Right renal pelvis (tissue), 4 donors: ENCODE measurements around the gene SIX5. TPM values are rescaled to one million over a fixed set of nuclear protein-coding genes. Genes with fewer than 3 reads are reported as not detected.
"Not testable (repeated sequence)": the region's sequence is repeated elsewhere in the genome, so short reads cannot be mapped to it uniquely, and the experiment has no call there.

ENCODE experiments used
- DNase-seq, 4 donors: peaks; one replicate each; pipeline ENCODE4 v3.0.0-alpha.2; 2013; ENCODE audit warnings: low read depth in 4 of 4, low spot score in 3 of 4, missing footprints in 1 of 4
- polyA plus RNA-seq, 4 donors: library from polyadenylated mRNA; unstranded; fragments of 120-200 nt; gene quantifications; one replicate each; pipeline ENCODE4 v1.2.1, GENCODE V29; 2013; ENCODE audit not compliant: insufficient read length in 4 of 4

Gene SIX5
- 10 to 100 TPM; 15.7 to 31.7 (median 21.6) TPM for polyA plus RNA-seq

DNA sequence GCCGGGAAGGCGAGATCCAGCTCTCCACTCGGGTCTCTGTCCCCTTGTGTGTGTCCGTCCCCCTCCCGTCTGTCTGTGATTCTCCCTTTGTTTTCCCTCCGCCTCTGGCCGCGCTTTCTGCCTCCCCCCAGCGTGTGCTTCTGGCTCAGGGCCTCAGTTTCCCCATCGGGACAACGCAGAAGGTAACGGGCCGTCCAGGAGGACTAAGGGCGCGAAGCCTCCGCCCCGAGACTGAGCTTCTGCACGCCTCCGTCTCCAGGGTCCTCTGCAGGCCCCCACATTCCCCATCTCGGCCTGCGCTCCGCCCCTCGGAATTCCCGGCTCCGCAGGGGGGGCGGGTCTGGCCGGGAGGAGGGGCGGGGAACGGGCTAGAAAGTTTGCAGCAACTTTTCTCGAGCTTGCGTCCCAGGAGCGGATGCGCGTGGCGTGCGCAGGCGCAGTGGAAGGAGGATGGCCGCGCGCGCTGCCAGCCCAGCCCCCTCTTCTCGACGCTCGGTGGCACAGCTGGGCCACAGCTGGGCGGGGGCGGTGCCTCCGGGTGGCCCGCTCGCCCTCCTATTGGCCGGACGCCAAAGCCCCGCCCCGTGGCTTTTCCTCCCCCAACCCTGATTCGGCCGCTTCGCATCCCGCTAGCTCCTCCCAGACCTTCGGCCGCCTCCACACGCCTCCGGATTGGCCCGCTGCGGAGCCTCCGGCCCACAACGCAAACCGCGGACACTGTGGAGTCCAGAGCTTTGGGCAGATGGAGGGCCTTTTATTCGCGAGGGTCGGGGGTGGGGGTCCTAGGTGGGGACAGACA, at the start of gene SIX5:
Gene SIX5 (minus strand): TSS at position 269 of the 799 bp plus-strand sequence. CDS start 408 bp downstream, outside the sequence.
- DNase-seq, result peak; percentile 96 to 98 (median 97)

DNA sequence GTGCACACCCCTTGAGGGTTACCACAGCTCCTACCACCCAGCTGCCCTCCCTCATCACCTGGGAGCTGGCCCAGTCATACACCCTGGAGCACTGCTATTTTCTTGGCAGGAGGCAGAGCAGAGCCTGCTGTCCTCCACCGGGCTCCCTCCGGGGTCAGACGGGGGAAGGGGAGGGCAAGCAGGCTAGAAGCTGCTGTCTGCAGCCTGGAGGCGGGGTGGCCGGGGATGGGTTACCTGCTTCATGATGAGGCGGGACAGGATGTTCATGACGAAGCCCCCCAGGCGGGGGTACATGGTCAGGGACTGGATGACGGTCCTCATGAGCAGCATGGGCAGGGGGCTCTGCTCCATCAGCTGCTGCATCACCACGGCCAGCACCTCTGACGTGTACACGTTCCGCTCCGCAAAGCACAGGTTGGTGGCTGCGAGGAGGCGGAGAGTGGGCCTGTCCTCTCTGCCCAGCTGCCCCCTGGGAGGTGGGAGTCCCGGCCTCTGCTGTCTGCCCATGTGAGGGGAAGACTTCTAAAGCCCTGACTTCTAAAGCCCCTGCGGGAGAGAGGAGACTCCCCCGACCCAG, 48.8 kb upstream of the SIX5 start:
- no peak for DNase-seq

DNA sequence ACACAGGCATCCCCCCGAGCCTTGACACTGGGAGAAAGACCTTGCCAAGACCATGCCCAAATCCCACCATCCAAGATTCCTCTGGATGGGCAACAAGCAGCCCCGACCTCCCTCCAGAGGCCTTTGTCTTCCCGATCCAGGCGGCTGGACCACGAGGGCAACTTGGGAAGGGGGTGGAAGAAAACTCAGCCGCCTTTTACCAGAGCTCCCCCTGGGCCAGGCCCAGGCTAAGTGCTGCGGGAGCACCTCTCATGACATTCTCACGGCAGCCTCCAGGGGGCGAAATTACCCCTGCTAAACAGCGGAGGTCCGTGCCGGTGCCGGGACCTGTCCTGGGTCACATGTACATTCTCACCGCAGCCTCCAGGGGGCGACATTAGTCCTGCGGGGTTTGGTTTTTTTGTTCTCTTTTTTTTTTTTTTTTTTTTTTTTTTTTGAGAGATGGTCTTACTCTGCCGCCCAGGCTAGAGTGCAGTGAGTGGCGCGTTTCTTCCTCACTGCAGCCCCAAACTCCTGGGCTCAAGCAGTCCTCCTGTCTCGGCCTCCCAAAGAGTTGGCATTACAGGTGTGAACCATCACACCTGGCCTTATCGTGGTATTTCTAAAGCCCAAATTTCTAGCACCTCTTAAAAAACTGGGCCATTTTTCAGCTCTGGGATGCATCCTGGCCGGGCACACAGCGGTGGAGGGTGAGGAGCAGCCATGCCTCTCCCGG, 48.1 kb upstream of the SIX5 start:
- peak; percentile 87 to 93 (median 88) for DNase-seq

DNA sequence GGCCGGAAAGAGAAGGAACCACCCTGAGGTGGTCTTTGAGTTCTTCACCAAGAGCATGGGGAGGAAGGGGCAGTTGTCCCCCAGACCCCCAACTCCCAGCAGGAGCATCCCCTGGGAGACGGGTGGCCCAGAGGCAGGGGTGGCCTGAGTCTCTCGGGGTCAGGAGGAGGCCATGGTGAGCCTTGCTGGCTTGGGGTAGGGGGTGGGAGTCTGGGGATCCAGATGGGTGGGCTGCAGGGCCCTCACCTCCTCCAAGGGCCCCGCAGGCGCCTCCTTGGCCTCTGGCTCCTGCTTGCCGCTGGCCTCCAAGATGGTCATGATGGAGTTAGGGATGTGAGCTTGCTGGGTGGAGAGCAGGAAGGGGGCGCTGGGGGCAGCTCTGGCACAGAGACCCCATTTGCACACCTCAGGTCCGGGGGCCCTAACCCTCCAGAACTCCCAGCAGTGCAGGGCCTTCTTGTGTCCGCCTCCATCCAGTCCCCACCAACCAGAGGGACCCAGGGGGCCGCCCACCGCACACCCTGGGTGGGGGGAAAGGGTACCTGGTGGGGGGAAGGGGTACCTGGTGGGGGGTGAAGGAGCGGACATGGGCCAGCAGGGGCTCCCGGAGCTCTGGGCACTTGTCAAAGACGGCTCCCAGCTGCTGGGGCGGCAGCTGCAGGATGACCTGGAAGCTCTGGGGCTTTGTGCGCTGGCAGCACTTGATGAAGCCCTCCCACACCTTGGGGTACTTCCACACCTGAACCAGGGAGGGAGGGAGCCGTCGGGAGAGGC, 47.4 kb upstream of the SIX5 start:
- DNase-seq, result no peak

- peak in 3 of 4 donors; percentile 52 to 59 (median 53) for DNase-seq
Observed at GRCh38 chr19:45815481-45816216, 46.6 kb upstream of the SIX5 start.

DNA sequence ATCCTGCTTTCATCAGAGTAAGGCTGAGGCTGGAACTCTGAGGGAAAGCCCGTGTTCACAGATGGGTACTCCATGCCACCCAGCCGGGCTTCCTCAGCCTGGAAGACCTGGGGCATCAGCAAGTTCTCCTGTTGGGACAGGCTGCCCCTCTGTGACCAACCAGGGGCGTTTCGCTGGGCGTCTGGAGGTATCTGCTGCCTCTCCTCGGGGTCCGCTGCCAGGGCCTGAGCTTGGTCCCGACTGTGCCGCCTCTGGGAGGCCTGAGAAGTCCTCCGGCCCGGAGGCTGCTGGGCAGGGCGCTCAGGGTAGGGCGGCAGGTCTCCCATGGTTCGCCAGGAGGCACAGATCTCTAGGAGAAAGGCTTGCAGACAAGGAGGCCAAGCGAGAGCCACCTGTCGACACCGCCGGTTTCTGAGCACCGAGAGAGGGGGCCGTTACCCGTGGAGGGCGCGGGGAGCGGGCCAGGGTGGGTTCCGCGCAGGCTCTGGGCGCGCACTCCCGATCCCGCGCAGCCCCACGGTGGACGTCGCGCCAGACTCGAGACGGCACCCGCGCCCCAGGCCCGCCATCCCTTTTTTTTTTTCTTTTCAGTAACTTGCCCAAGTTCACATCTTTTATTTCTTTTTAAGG, 45.9 kb upstream of the SIX5 start, which contains the start of gene RSPH6A:
Gene RSPH6A (minus strand): TSS at position 458 of the 630 bp plus-strand sequence. CDS start 132 bp downstream, at position 326.
- DNase-seq, result no peak

DNA sequence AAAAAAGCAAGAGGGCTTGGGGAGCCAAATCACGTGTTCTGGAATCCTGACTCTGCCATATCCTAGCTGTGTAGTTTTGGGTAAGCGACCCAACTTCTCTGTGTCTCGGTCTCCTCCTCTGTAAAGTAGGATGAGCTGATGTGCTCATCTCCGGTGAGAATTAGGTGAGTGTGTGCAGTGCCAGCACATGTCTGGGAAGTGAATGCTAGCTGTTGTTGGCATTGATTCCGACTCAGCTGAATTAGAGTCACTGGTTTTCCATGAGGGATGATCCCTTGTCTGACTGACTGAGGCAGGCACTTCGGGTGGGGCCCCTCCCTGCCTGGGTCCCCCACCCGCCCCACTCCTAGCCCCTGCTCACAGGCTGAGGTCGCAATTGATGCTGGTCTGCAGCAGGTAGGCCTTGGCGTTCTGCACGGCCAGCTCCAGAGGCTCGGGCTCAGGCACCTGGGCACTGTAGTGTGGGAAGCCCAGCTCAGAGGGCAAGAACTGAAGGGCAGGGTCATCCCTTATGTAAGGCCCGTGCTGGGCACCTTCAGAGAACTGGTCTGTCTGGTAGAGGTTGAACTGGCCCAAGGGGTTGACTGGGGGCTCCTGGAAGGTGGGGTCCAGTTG, 45.2 kb upstream of the SIX5 start:
- no peak for DNase-seq

DNA sequence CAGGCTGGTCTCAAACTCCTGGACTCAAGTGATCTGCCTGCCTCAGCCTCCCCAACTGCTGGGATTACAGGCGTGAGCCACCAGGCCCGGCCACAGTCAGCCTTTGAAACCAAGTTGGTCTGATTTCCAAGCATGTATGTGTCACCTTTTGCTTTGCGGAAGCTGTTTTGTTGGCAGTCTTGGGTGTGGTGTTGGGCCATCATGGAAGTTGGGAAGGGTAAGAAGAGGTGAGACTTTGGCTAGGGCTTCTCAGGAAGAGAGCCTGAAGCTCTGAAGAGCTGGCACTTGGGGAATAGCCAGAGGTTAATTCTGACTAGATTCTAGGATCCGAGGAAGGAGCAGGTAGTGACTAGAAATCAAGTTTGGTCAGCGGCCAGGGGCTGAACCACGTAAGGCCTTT, 43.2 kb upstream of the SIX5 start:
- no peak for DNase-seq

GRCh38 chr19:45809643-45810159, 40.6 kb upstream of the SIX5 start:
- DNase-seq, result no peak

DNA sequence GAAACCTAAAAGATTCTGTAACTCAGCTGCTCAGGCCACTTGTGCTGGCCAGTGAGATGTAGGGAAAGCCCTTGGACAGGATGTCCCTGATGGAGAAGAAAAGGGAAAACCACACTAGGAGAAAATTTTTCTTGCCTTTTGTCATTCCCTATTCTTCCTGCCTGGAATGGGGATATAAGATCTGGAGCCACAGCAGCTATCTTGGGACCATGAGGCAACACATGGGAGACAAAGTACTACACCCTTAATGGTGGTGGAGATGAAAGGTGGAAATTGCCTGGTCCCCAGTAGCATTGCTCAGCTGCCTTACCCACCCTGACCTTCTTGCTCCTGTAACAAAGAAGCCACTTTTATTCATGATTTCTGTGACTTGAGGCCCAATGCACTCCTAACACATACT, 36.7 kb upstream of the SIX5 start:
- no peak for DNase-seq

- DNase-seq, result no peak
Observed at GRCh38 chr19:45804959-45805230, 35.8 kb upstream of the SIX5 start.

DNA sequence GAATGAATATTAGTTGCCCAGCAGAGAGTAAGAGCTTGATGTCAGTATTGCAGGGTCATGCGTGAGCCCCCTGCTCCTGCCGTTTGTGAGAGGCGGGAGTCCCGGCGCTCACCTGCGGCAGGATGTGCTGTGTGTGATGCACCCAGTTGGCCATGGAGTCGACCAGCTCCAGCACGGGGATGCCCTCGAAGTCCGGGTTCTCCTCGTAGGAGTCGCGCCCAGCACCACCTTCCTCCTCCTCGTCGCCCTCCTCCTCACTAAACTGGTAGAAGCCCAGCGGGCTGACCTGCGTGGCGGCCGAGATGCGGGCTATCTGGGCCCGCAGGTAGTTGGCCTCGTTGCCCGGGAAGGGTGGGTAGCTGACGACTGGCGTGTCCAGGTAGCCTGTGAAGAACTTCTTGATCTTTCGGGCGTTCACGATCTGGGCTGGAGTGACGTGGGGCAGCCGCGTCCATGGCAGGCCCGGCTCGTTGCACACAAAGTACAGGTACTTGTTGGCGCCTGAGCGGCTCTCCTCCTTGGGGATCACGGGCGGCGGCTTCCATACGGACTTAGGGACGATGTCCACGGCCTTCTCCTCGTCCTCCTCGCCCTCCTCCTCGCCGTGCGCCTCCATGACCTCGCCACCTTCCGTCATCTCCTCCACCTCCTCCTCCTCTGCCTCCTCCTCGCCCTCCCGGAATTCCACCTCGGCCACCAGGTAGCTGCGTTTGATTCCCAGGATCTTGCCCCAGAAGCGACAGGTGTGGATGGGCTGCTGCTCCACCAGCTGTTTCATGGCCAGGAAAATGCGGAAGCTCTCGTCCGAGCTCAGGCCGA, 35.3 kb upstream of the SIX5 start:
- DNase-seq, result no peak

DNA sequence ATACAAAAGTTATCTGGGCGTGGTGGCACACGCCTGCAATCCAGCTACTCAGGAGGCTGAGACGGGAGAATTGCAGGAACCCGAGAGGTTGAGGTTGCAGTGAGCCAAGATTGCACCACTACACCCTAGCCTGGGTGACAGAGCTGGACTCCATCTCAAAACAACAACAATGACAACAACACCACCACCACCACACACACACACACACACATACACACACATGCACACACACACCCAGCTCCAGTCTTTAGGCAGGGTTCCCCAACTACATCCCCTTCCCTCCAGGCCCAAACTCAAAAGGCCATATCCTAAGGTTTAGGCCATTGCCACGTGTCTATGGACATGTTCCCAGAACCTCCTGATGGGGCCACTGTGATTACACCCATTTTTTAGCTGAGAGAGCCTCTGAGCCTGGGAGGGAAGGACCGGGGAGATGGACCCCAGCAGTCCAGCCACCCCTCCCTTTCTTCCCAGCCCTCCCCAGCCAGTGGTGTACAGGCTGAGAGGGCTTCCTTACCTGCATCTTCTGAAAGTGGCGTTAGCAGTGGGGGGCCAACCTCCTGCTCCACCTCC, 32.6 kb upstream of the SIX5 start:
- DNase-seq, result no peak

DNA sequence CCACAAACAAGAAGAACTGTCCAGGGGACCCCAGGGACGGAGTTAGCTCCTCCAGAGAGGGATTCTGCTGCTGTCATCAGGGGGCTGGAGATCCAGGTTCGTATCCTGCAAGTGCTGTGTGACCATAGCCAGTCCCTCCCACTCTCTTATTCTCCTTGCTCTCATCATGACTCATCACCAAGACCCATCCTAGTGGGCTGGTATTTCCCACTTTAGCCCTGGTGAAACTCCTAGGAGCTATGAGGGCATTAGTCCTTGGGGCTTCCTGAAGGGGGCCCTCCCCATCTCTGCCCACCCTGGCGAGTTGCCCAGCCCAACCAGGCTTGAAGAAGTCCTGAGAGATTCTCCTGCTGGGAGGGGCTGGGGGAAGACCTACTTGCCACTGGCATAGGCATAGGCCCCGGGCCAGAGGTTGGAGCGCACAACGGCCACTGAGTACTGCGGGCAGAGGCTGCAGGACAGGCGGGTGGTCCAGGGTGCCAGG, 31.1 kb upstream of the SIX5 start:
- DNase-seq, result no peak

GRCh38 chr19:45799541-45799940, 30.5 kb upstream of the SIX5 start:
- DNase-seq, result not testable (repeated sequence)

GRCh38 chr19:45798995-45799517, 30.0 kb upstream of the SIX5 start:
- peak; percentile 43 to 65 (median 62) for DNase-seq

GRCh38 chr19:45794627-45795026, 25.6 kb upstream of the SIX5 start:
- DNase-seq, result no peak
